A673 (cell line): ENCODE results near the gene PCSK1. TPM values are rescaled to one million over a fixed set of nuclear protein-coding genes. Genes with fewer than 3 reads are reported as not detected.

Experiments used
- BruUV-seq: library from RNA; stranded (reverse); fragments of 400-500 nt; replicated peaks from 2 replicates; lab custom pipeline; 2021; lab: Mats Ljungman, UMichigan
- CTCF ChIA-PET: fragments of 300-600 bp; sonication (Branson Sonifier 250); formaldehyde crosslinking; loops from one replicate; lab custom pipeline; 2022; ENCODE audit warnings: antibody characterized with exemption; lab: Charles Lee
- POLR2A ChIA-PET: fragments of 300-600 bp; sonication (Branson Sonifier 250); formaldehyde crosslinking; loops from one replicate; lab custom pipeline; 2022; ENCODE audit warnings: antibody characterized with exemption; ENCODE audit not compliant: low non-redundant PET; lab: Charles Lee
- DNase-seq: peaks from one replicate; pipeline ENCODE4 v3.0.0-alpha.2; 2015; ENCODE audit warnings: low spot score
- H3K27ac ChIP-seq: fragments of 200-600 bp; sonication (generic); 2 replicates; pipeline ENCODE4 v1.5.1; 2016; ENCODE audit warnings: mixed run types, low read depth, mild to moderate bottlenecking, mixed read lengths, antibody characterized with exemption, low read length; ENCODE audit not compliant: poor library complexity, severe bottlenecking
- H3K27me3 ChIP-seq: fragments of 200-600 bp; sonication (generic); replicated peaks from 2 replicates; pipeline ENCODE4 v1.6.1; 2017; ENCODE audit warnings: mixed run types, low read depth, mild to moderate bottlenecking, mixed read lengths, antibody characterized with exemption, low read length; ENCODE audit not compliant: insufficient read depth, poor library complexity
- H3K36me3 ChIP-seq: fragments of 200-600 bp; sonication (generic); 2 replicates; pipeline ENCODE4 v1.6.1; 2016; ENCODE audit warnings: mixed run types, mild to moderate bottlenecking, mixed read lengths, antibody characterized with exemption, low read length; ENCODE audit not compliant: insufficient read depth, poor library complexity, severe bottlenecking
- H3K4me1 ChIP-seq: fragments of 200-600 bp; sonication (generic); 2 replicates; pipeline ENCODE4 v1.6.1; 2017; ENCODE audit warnings: mixed run types, mild to moderate bottlenecking, mixed read lengths, antibody characterized with exemption, low read length; ENCODE audit not compliant: insufficient read depth, poor library complexity, severe bottlenecking
- H3K4me3 ChIP-seq: fragments of 200-600 bp; sonication (generic); 2 replicates; pipeline ENCODE4 v1.5.1; 2016; ENCODE audit warnings: low read depth, mixed run types, mild to moderate bottlenecking, mixed read lengths, low read length; ENCODE audit not compliant: poor library complexity, severe bottlenecking
- H3K9me3 ChIP-seq: fragments of 200-600 bp; sonication (generic); 2 replicates; pipeline ENCODE4 v1.6.1; 2016; ENCODE audit warnings: mixed run types, low read depth, mild to moderate bottlenecking, mixed read lengths, antibody characterized with exemption, low read length; ENCODE audit not compliant: poor library complexity, severe bottlenecking
- CTCF ChIP-seq: fragments of 300-800, 200-600 bp; sonication (generic); conservative IDR thresholded peaks from 2 replicates; pipeline ENCODE4 v1.5.1; 2017; ENCODE audit warnings: low read depth, mild to moderate bottlenecking, antibody characterized with exemption, low read length, moderate library complexity, mixed read lengths
- EZH2 ChIP-seq: fragments of 200-600 bp; sonication (generic); IDR thresholded peaks from 2 replicates; pipeline ENCODE4 v1.6.1; 2017; ENCODE audit warnings: borderline replicate concordance, low read depth, mild to moderate bottlenecking, mixed read lengths, antibody characterized with exemption, low read length; ENCODE audit not compliant: poor library complexity, severe bottlenecking
- intact Hi-C: fragments of 100-400 bp; cut with micrococcal nuclease; formaldehyde crosslinking; loops from one replicate; pipeline ENCODE4 v1.10.0; 2022; ENCODE audit not compliant: unreplicated experiment
- total RNA-seq: library from RNA; stranded (reverse); gene quantifications from 2 replicates; pipeline ENCODE4 v1.2.3, GENCODE V29; 2021

Gene PCSK1
- total RNA-seq, 1 experiment from 2014 or later: 0.92 TPM

GRCh38 chr5:96384353-96384752, 48.7 kb downstream of the PCSK1 start:
- DNase-seq: no peak
- CTCF ChIA-PET: no interaction called here
- BruUV-seq: no TSS peak
- intact Hi-C loops: no loop called here
- Histone ChIP-seq H3K27ac (no peak overlapping the region), H3K9me3 (no peaks in the 10 kb centered on the region), H3K4me1 (peaks cover 3% of the 10 kb centered on the region), H3K36me3 (no peaks in the 10 kb centered on the region), H3K27me3 (no peaks in the 10 kb centered on the region), H3K4me3 (no peak overlapping the region)
- POLR2A ChIA-PET: no interaction called here
- TF ChIP-seq CTCF (no peak), EZH2 (no peak)

GRCh38 chr5:96381526-96381925, 51.5 kb downstream of the PCSK1 start:
- POLR2A ChIA-PET: no interaction called here
- H3K4me1 ChIP-seq: no peaks in the 10 kb centered on the region
- BruUV-seq: no TSS peak
- no peaks in the 10 kb centered on the region for H3K27me3 ChIP-seq
- intact Hi-C loops: no loop called here
- H3K27ac ChIP-seq: no peak overlapping the region
- H3K36me3 ChIP-seq: no peaks in the 10 kb centered on the region
- H3K4me3 ChIP-seq: no peak overlapping the region
- CTCF ChIA-PET: no interaction called here
- DNase-seq: no peak
- no peak for TF ChIP-seq EZH2
- TF ChIP-seq CTCF: peak; percentile 19; the same call in 1 of the 2 replicates
- H3K9me3 ChIP-seq: no peaks in the 10 kb centered on the region

- Histone ChIP-seq H3K4me3 (no peak overlapping the region), H3K27me3 (no peaks in the 10 kb centered on the region), H3K9me3 (no peaks in the 10 kb centered on the region), H3K27ac (no peak overlapping the region), H3K36me3 (no peaks in the 10 kb centered on the region), H3K4me1 (no peaks in the 10 kb centered on the region)
- TF ChIP-seq EZH2 (no peak), CTCF (no peak)
- DNase-seq: no peak
- ChIA-PET CTCF (no interaction called here), POLR2A (no interaction called here)
- no TSS peak for BruUV-seq
- intact Hi-C loops: no loop called here
Measured at GRCh38 chr5:96379896-96380295, 53.2 kb downstream of the PCSK1 start.
